IMR-90 (cell line): Measurements from ENCODE around the gene HMGB3. TPM values are rescaled to one million over a fixed set of nuclear protein-coding genes. Genes with fewer than 3 reads are reported as not detected.

Experiments
- ATAC-seq: fragments of 200-7000 bp; cut with Tn5 transposase; 2 replicates; pipeline ENCODE4 v1.9.1; 2020; ENCODE audit warnings: low read depth, mild to moderate bottlenecking, moderate library complexity
- BruUV-seq: library from RNA; stranded (reverse); fragments of 400-500 nt; replicated peaks from 2 replicates; lab custom pipeline; 2021; lab: Mats Ljungman, UMichigan
- CTCF ChIA-PET: fragments of 300-600 bp; formaldehyde crosslinking; extraction: SDS; loops from one replicate; lab custom pipeline; 2021; ENCODE audit warnings: antibody characterized with exemption; lab: Yijun Ruan, JAX
- POLR2A ChIA-PET: fragments of 300-600 bp; sonication (Branson Sonifier 250); formaldehyde crosslinking; loops from one replicate; lab custom pipeline; 2022; ENCODE audit warnings: antibody characterized with exemption; ENCODE audit not compliant: unreplicated experiment; lab: Charles Lee
- DNase-seq: peaks from one replicate; pipeline ENCODE4 v3.0.0; 2013
- H2AFZ ChIP-seq: replicated peaks from 2 replicates; pipeline ENCODE3; 2013; ENCODE audit warnings: low read length, mild to moderate bottlenecking; ENCODE audit not compliant: poor library complexity
- H2AK5ac ChIP-seq: 2 replicates; pipeline ENCODE4 v1.6.1; 2013; ENCODE audit warnings: low read depth, low read length, inconsistent platforms
- H2AK9ac ChIP-seq: replicated peaks from 2 replicates; pipeline ENCODE3; 2013; ENCODE audit warnings: mild to moderate bottlenecking, low read depth, low read length, moderate library complexity; ENCODE audit not compliant: poor library complexity
- H2BK120ac ChIP-seq: 2 replicates; pipeline ENCODE4 v1.6.1; 2013; ENCODE audit warnings: low read depth, low read length, inconsistent platforms
- H2BK15ac ChIP-seq: 3 replicates; pipeline ENCODE4 v1.6.1; 2013; ENCODE audit warnings: low read depth, low read length, inconsistent platforms
- H2BK20ac ChIP-seq: 2 replicates; pipeline ENCODE4 v1.6.1; 2013; ENCODE audit warnings: low read depth, mild to moderate bottlenecking, inconsistent platforms, low read length, moderate library complexity
- H2BK5ac ChIP-seq: 2 replicates; pipeline ENCODE4 v1.6.1; 2013; ENCODE audit warnings: mild to moderate bottlenecking, low read depth, low read length, inconsistent platforms; ENCODE audit not compliant: poor library complexity, severe bottlenecking
- H3K14ac ChIP-seq: replicated peaks from 2 replicates; pipeline ENCODE4 v1.6.1; 2013; ENCODE audit warnings: low read depth, low read length, inconsistent platforms
- H3K18ac ChIP-seq: 2 replicates; pipeline ENCODE4 v1.6.1; 2013; ENCODE audit warnings: low read depth, low read length, control low read depth
- H3K23ac ChIP-seq: 2 replicates; pipeline ENCODE4 v1.6.1; 2013; ENCODE audit warnings: low read depth, low read length, inconsistent platforms
- H3K27ac ChIP-seq: 2 replicates; pipeline ENCODE4 v1.5.1; 2013; ENCODE audit warnings: mild to moderate bottlenecking, control low read depth, low read length; ENCODE audit not compliant: insufficient read depth
- H3K27me3 ChIP-seq: 2 replicates; pipeline ENCODE4 v1.6.1; 2013; ENCODE audit warnings: low read length; ENCODE audit not compliant: control insufficient read depth, insufficient read depth
- H3K36me3 ChIP-seq: 2 replicates; pipeline ENCODE4 v1.6.1; 2013; ENCODE audit warnings: low read length, mixed read lengths; ENCODE audit not compliant: control insufficient read depth, insufficient read depth
- H3K4ac ChIP-seq: 2 replicates; pipeline ENCODE4 v1.6.1; 2013; ENCODE audit warnings: low read depth, low read length, inconsistent platforms
- H3K4me1 ChIP-seq: 2 replicates; pipeline ENCODE4 v1.6.1; 2013; ENCODE audit warnings: low read length, mixed read lengths; ENCODE audit not compliant: control insufficient read depth, insufficient read depth
- H3K4me2 ChIP-seq: 2 replicates; pipeline ENCODE4 v1.6.1; 2013; ENCODE audit warnings: low read depth, mild to moderate bottlenecking, control low read depth, low read length, moderate library complexity
- H3K4me3 ChIP-seq: 2 replicates; pipeline ENCODE4 v1.5.1; 2013; ENCODE audit warnings: low read depth, mild to moderate bottlenecking, control low read depth, low read length, moderate library complexity; ENCODE audit not compliant: insufficient read depth
- H3K56ac ChIP-seq: 2 replicates; pipeline ENCODE4 v1.6.1; 2013; ENCODE audit warnings: low read length, inconsistent platforms; ENCODE audit not compliant: insufficient read depth; ENCODE audit errors: extremely low read depth
- H3K79me1 ChIP-seq, 2 experiments: 2 replicates each; pipeline ENCODE4 v1.6.1; 2013; ENCODE audit warnings: low read length in 2 of 2, inconsistent platforms in 1 of 2, low read depth in 1 of 2
- H3K9ac ChIP-seq: 2 replicates; pipeline ENCODE4 v1.6.1; 2013; ENCODE audit warnings: low read depth, low read length, control low read depth
- H3K9me1 ChIP-seq: 2 replicates; pipeline ENCODE4 v1.6.1; 2013; ENCODE audit warnings: low read length, inconsistent platforms; ENCODE audit not compliant: insufficient read depth
- H3K9me3 ChIP-seq: 2 replicates; pipeline ENCODE4 v1.6.1; 2013; ENCODE audit warnings: low read length; ENCODE audit not compliant: control insufficient read depth, insufficient read depth
- H4K20me1 ChIP-seq: 2 replicates; pipeline ENCODE4 v1.6.1; 2013; ENCODE audit warnings: low read length, inconsistent platforms; ENCODE audit not compliant: insufficient read depth
- H4K5ac ChIP-seq: 2 replicates; pipeline ENCODE4 v1.6.1; 2013; ENCODE audit warnings: mild to moderate bottlenecking, low read depth, low read length, control low read depth
- H4K8ac ChIP-seq, 2 experiments: 2 replicates each; pipeline ENCODE4 v1.6.1; 2013; ENCODE audit warnings: low read depth in 2 of 2, low read length in 2 of 2, control low read depth in 1 of 2, inconsistent platforms in 1 of 2
- H4K91ac ChIP-seq: 2 replicates; pipeline ENCODE4 v1.6.1; 2013; ENCODE audit warnings: low read depth, low read length, inconsistent platforms; ENCODE audit not compliant: insufficient read depth
- BHLHE40 ChIP-seq: fragments of 150-350 bp; IDR thresholded peaks from 2 replicates; pipeline ENCODE4 v1.6.1; 2016; ENCODE audit warnings: mild to moderate bottlenecking, low read depth, low read length
- CEBPB ChIP-seq: IDR thresholded peaks from 2 replicates; pipeline ENCODE4 v1.6.1; 2012; ENCODE audit warnings: low read depth, low read length, improper control_type of control experiment
- CHD1 ChIP-seq: IDR thresholded peaks from 2 replicates; pipeline ENCODE4 v1.6.1; 2012; ENCODE audit warnings: low read depth, low read length, improper control_type of control experiment
- CTCF ChIP-seq: conservative IDR thresholded peaks from 2 replicates; pipeline ENCODE4 v1.5.1; 2012; ENCODE audit warnings: mild to moderate bottlenecking, low read depth, low read length, improper control_type of control experiment
- FOS ChIP-seq: fragments of 150-350 bp; IDR thresholded peaks from 2 replicates; pipeline ENCODE4 v1.6.1; 2016; ENCODE audit warnings: low read depth, low read length
- MAFK ChIP-seq: IDR thresholded peaks from 2 replicates; pipeline ENCODE4 v1.6.1; 2012; ENCODE audit warnings: low read depth, low read length, improper control_type of control experiment
- MAZ ChIP-seq: IDR thresholded peaks from 2 replicates; pipeline ENCODE4 v1.6.1; 2012; ENCODE audit warnings: low read depth, mild to moderate bottlenecking, low read length, improper control_type of control experiment, moderate library complexity, borderline replicate concordance
- MXI1 ChIP-seq: IDR thresholded peaks from 2 replicates; pipeline ENCODE4 v1.6.1; 2012; ENCODE audit warnings: low read depth, mild to moderate bottlenecking, low read length, moderate library complexity, borderline replicate concordance
- NFE2L2 ChIP-seq: fragments of 150-350 bp; IDR thresholded peaks from 2 replicates; pipeline ENCODE4 v1.6.1; 2016; ENCODE audit warnings: low read depth, mild to moderate bottlenecking, low read length
- POLR2A ChIP-seq: IDR thresholded peaks from 2 replicates; pipeline ENCODE4 v1.6.1; 2012; ENCODE audit warnings: mild to moderate bottlenecking, low read depth, low read length
- RAD21 ChIP-seq: IDR thresholded peaks from 2 replicates; pipeline ENCODE4 v1.6.1; 2012; ENCODE audit warnings: low read length, improper control_type of control experiment
- RCOR1 ChIP-seq: IDR thresholded peaks from 2 replicates; pipeline ENCODE4 v1.6.1; 2012; ENCODE audit warnings: mild to moderate bottlenecking, low read length, improper control_type of control experiment; ENCODE audit not compliant: insufficient replicate concordance
- RFX5 ChIP-seq: IDR thresholded peaks from 2 replicates; pipeline ENCODE4 v1.8.0; 2012; ENCODE audit warnings: low read depth, mild to moderate bottlenecking, low read length, moderate library complexity
- SMC3 ChIP-seq: fragments of 150-350 bp; IDR thresholded peaks from 2 replicates; pipeline ENCODE4 v1.6.1; 2016; ENCODE audit warnings: low read depth, mild to moderate bottlenecking, antibody characterized with exemption, low read length, moderate library complexity
- WGBS, 2 experiments: methylation state at CpG; one replicate each; pipeline versions ENCODE4 v1.1.5 to v1.1.7; 2013; ENCODE audit warnings: missing lambda C conversion rate in 2 of 2; ENCODE audit not compliant: insufficient read length in 1 of 2; ENCODE audit errors: extremely low coverage in 2 of 2; 5-methylcytosine and 5-hydroxymethylcytosine counted together
- dilution Hi-C: fragments of 300-500 bp; cut with HindIII; formaldehyde crosslinking; loops from one replicate; pipeline ENCODE4 v1.14.3; 2018; ENCODE audit warnings: low sequenced_read_pairs; ENCODE audit not compliant: unreplicated experiment
- in situ Hi-C: fragments of 300-500 bp; cut with MboI; formaldehyde crosslinking; loops from 3 replicates; pipeline ENCODE4 v1.14.3; 2019; ENCODE audit warnings: low sequenced_read_pairs, inconsistent platforms, mixed read lengths
- intact Hi-C: fragments of 100-400 bp; cut with micrococcal nuclease; formaldehyde crosslinking; loops from 2 replicates; pipeline ENCODE4 v1.10.0; 2022
- polyA plus RNA-seq, 3 experiments: library from polyadenylated mRNA; depleted of rRNA; stranded (reverse); fragments of >200 nt; gene quantifications; 2 replicates each; pipeline ENCODE4 v1.2.3, GENCODE V29; 2012; ENCODE audit warnings: low replicate concordance in 1 of 3
- total RNA-seq: library from RNA; depleted of rRNA; stranded (reverse); fragments of >200 nt; gene quantifications from 2 replicates; pipeline ENCODE4 v1.2.3, GENCODE V29; 2012
- TF ChIP-seq, protein P1 (sequence below): fragments of 150-350 bp; IDR thresholded peaks from 2 replicates; pipeline ENCODE4 v1.6.1; 2016; ENCODE audit warnings: low read depth, mild to moderate bottlenecking, low read length, moderate library complexity, borderline replicate concordance
- TF ChIP-seq, protein P2 (sequence below): fragments of 150-350 bp; IDR thresholded peaks from 2 replicates; pipeline ENCODE4 v1.6.1; 2017; ENCODE audit warnings: mild to moderate bottlenecking, antibody characterized with exemption, low read length, low read depth

The HMGB3 gene
- total and polyA plus RNA-seq, 2 of the 4 experiments (the other 2 are of a cell fraction): 14.7 to 21.3 TPM

GRCh38 chrX:150940844-150941495 is 42.2 kb upstream of the HMGB3 start:
- no peak overlapping the region for H4K91ac ChIP-seq
- no peak overlapping the region for H3K56ac ChIP-seq
- no peak overlapping the region for H4K8ac ChIP-seq
- no peak overlapping the region for H2BK5ac ChIP-seq
- H3K9me3 ChIP-seq: peaks cover 2% of the 10 kb centered on the region
- WGBS, 2 experiments: 40% methylated on average over 8 of the region's 9 CpGs; no CpG with 5 or more reads in 1 of the 2 experiments
- no peak overlapping the region for H4K5ac ChIP-seq
- H2AK9ac ChIP-seq: no peak overlapping the region
- intact Hi-C loops (no loop called here), dilution Hi-C loops (no loop called here), in situ Hi-C loops (no loop called here)
- H3K14ac ChIP-seq: no peak overlapping the region
- no TSS peak for BruUV-seq
- peaks cover 2% of the 10 kb centered on the region; the same call in 1 of the 2 replicates for H3K27me3 ChIP-seq
- no peaks in the 10 kb centered on the region for H3K36me3 ChIP-seq
- ChIA-PET POLR2A (no interaction called here), CTCF (no interaction called here)
- H3K4me1 ChIP-seq: no peaks in the 10 kb centered on the region
- no peak overlapping the region for H2BK20ac ChIP-seq
- H2AFZ ChIP-seq: no peak overlapping the region
- H2BK15ac ChIP-seq: no peak overlapping the region
- H3K9ac ChIP-seq: no peak overlapping the region
- no peak for TF ChIP-seq MAFK
- TF ChIP-seq RAD21: no peak
- TF ChIP-seq CTCF: no peak
- TF ChIP-seq BHLHE40: no peak
- no peak for TF ChIP-seq POLR2A
- TF ChIP-seq, protein P1, sequence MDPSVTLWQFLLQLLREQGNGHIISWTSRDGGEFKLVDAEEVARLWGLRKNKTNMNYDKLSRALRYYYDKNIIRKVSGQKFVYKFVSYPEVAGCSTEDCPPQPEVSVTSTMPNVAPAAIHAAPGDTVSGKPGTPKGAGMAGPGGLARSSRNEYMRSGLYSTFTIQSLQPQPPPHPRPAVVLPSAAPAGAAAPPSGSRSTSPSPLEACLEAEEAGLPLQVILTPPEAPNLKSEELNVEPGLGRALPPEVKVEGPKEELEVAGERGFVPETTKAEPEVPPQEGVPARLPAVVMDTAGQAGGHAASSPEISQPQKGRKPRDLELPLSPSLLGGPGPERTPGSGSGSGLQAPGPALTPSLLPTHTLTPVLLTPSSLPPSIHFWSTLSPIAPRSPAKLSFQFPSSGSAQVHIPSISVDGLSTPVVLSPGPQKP: no peak
- no peak for TF ChIP-seq NFE2L2
- TF ChIP-seq CHD1: no peak
- no peak for TF ChIP-seq RFX5
- no peak for TF ChIP-seq SMC3
- TF ChIP-seq RCOR1: no peak
- TF ChIP-seq, protein P2, sequence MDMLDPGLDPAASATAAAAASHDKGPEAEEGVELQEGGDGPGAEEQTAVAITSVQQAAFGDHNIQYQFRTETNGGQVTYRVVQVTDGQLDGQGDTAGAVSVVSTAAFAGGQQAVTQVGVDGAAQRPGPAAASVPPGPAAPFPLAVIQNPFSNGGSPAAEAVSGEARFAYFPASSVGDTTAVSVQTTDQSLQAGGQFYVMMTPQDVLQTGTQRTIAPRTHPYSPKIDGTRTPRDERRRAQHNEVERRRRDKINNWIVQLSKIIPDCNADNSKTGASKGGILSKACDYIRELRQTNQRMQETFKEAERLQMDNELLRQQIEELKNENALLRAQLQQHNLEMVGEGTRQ: no peak
- TF ChIP-seq CEBPB: no peak
- TF ChIP-seq MXI1: no peak
- TF ChIP-seq FOS: no peak
- TF ChIP-seq MAZ: no peak
- no peak for DNase-seq
- no peak for ATAC-seq
- no peaks in the 10 kb centered on the region for H3K9me1 ChIP-seq
- H2BK120ac ChIP-seq: no peak overlapping the region
- no peaks in the 10 kb centered on the region for H3K79me1 ChIP-seq
- H3K27ac ChIP-seq: no peak overlapping the region
- H3K4me3 ChIP-seq: no peak overlapping the region
- no peak overlapping the region for H2AK5ac ChIP-seq
- no peak overlapping the region for H3K4me2 ChIP-seq
- H4K20me1 ChIP-seq: no peaks in the 10 kb centered on the region
- H3K23ac ChIP-seq: no peak overlapping the region
- no peak overlapping the region for H3K4ac ChIP-seq
- H3K18ac ChIP-seq: no peak overlapping the region
